Spleen (tissue), 11 donors: Measurements from ENCODE around the gene CHTOP. TPM values are rescaled to one million over a fixed set of nuclear protein-coding genes. Genes with fewer than 3 reads are reported as not detected.

Experiments used
- DNase-seq: peaks from one replicate; pipeline ENCODE4 v3.0.0-alpha.2; 2020
- H3K27ac ChIP-seq, 8 donors: fragments of 200-600 bp; sonication (generic) in 7 of 8; 1 replicate in 4 of 8; 2 replicates in 4 of 8; pipeline versions ENCODE4 v1.5.0 to v1.8.0; 2016 to 2021; ENCODE audit warnings: inconsistent platforms in 4 of 8, mild to moderate bottlenecking in 4 of 8, moderate library complexity in 1 of 8
- H3K27me3 ChIP-seq, 7 donors: fragments of 200-600 bp; sonication (generic) in 6 of 7; replicated peaks in 1 of 7; 1 replicate in 4 of 7; 2 replicates in 3 of 7; pipeline versions ENCODE4 v1.5.0 to v1.8.0; 2016 to 2021; ENCODE audit warnings: inconsistent platforms in 3 of 7, mild to moderate bottlenecking in 1 of 7
- H3K36me3 ChIP-seq, 6 donors: fragments of 200-600 bp; sonication (generic) in 5 of 6; 1 replicate in 4 of 6; 2 replicates in 2 of 6; pipeline versions ENCODE4 v1.5.0 to v1.8.0; 2016 to 2021; ENCODE audit warnings: inconsistent platforms in 2 of 6
- H3K4me1 ChIP-seq, 6 donors: fragments of 200-600 bp; sonication (generic) in 5 of 6; 1 replicate in 3 of 6; 2 replicates in 3 of 6; pipeline versions ENCODE4 v1.5.0 to v1.8.0; 2016 to 2021; ENCODE audit warnings: inconsistent platforms in 3 of 6
- H3K4me3 ChIP-seq, 8 donors: fragments of 200-600 bp; sonication (generic) in 7 of 8; 1 replicate in 4 of 8; 2 replicates in 4 of 8; pipeline versions ENCODE4 v1.5.0 to v1.8.0; 2016 to 2021; ENCODE audit warnings: inconsistent platforms in 4 of 8, mild to moderate bottlenecking in 4 of 8, moderate library complexity in 2 of 8
- H3K9me3 ChIP-seq, 8 donors: fragments of 200-600 bp; sonication (generic) in 7 of 8; 1 replicate in 4 of 8; 2 replicates in 4 of 8; pipeline versions ENCODE4 v1.5.0 to v1.8.0; 2016 to 2021; ENCODE audit warnings: inconsistent platforms in 4 of 8
- CTCF ChIP-seq, 11 experiments: fragments of 200-600 bp in 7 of 11; fragments of 450-650 bp in 4 of 11; sonication (generic) in 4 of 11; IDR thresholded peaks in 8 of 11; conservative IDR thresholded peaks in 3 of 11; 1 replicate in 7 of 11; 2 replicates in 4 of 11; pipeline versions ENCODE4 v1.4.0 to v1.8.0; 2016 to 2021; ENCODE audit warnings: antibody characterized with exemption in 11 of 11, inconsistent platforms in 4 of 11, mild to moderate bottlenecking in 1 of 11
- POLR2A ChIP-seq, 3 donors: fragments of 450-650 bp; IDR thresholded peaks; one replicate each; pipeline ENCODE4 v1.5.1; 2017; ENCODE audit warnings: antibody characterized with exemption in 3 of 3, mild to moderate bottlenecking in 1 of 3
- POLR2AphosphoS5 ChIP-seq, 3 donors: sonication (generic); formaldehyde crosslinking; IDR thresholded peaks; one replicate each; pipeline ENCODE4 v1.5.1; 2017; ENCODE audit warnings: antibody characterized with exemption in 3 of 3
- WGBS, 5 donors: extraction: QIAGEN DNeasy Blood & Tissue Kit in 3 of 5; methylation state at CpG; one replicate each; pipeline versions ENCODE4 v1.1.5 to v1.1.7; 2013 to 2018; 5-methylcytosine and 5-hydroxymethylcytosine counted together
- intact Hi-C: fragments of 100-400 bp; cut with DNase I; formaldehyde crosslinking; loops from one replicate; pipeline ENCODE4 v1.15.0; 2023; ENCODE audit warnings: low total_unique reads
- polyA plus RNA-seq, 3 donors: library from polyadenylated mRNA; stranded (reverse); fragments of 200-250 nt; gene quantifications; one replicate each; pipeline ENCODE4 v1.2.1, GENCODE V29; 2013
- total RNA-seq, 7 donors: library from RNA; depleted of rRNA in 3 of 7; stranded (reverse); fragments of >200 nt in 3 of 7; fragmentation: NEBNext Ultra II Directional in 4 of 7; extraction: Animal tissue kit (Norgen Biotek cat#: 25700) in 4 of 7; gene quantifications; one replicate each; pipeline versions ENCODE4 v1.1.0 to v1.2.1, GENCODE V29; 2016 to 2021
- donor health status: healthy with polysubstance abuse.
- donor health status: DM: no; HTN: no; CAD: no; lungs with moderate emphysema.
- donor health status: DM: no; HTN: no; CAD: no.
- donor health status: Bipolar disorder and iron deficiency.
- donor health status: healthy.
- donor health status: DM: no; HTN: no; CAD: no.
- donor health status: DM: yes; HTN: yes; CAD: no.

Gene CHTOP
- total and polyA plus RNA-seq, 10 donors = 58.1 to 108 (median 84.4) TPM

- Histone ChIP-seq H3K27me3 (peaks cover 0 to 20% (median under 1%) of the 10 kb centered on the region in 7 donors), H3K4me3 (no peak overlapping the region), H3K4me1 (peaks cover 0 to 6% (median under 1%) of the 10 kb centered on the region in 6 donors), H3K27ac (no peak overlapping the region), H3K9me3 (no peaks in the 10 kb centered on the region), H3K36me3 (no peaks in the 10 kb centered on the region)
- 85 to 92% (median 89%) methylated on average over 11 to 12 of the region's 12 CpGs for WGBS, 5 donors
- DNase-seq = no peak
- intact Hi-C loops = no loop called here
- TF ChIP-seq POLR2A (IDR thresholded peaks at IDR 0.05) (no peak), POLR2AphosphoS5 (IDR thresholded peaks at IDR 0.05) (no peak), CTCF (IDR thresholded peaks at IDR 0.05 in 8 of 11, conservative IDR thresholded peaks at IDR 0.05 in 3 of 11) (no peak)
Observed at GRCh38 chr1:153684892-153685291, 51.0 kb downstream of the CHTOP start.

GRCh38 chr1:153685544-153686340 lies 51.9 kb downstream of the CHTOP start:
- Histone ChIP-seq H3K36me3 (no peaks in the 10 kb centered on the region), H3K4me3 (no peak overlapping the region), H3K27me3 (peaks cover 0 to 11% (median 0%) of the 10 kb centered on the region in 7 donors), H3K27ac (no peak overlapping the region), H3K9me3 (no peaks in the 10 kb centered on the region), H3K4me1 (no peaks in the 10 kb centered on the region)
- TF ChIP-seq POLR2AphosphoS5 (IDR thresholded peaks at IDR 0.05) (no peak), POLR2A (IDR thresholded peaks at IDR 0.05) (no peak), CTCF (IDR thresholded peaks at IDR 0.05 in 8 of 11, conservative IDR thresholded peaks at IDR 0.05 in 3 of 11) (no peak)
- intact Hi-C loops = no loop called here
- 77 to 91% (median 79%) methylated on average over 11 of the region's 11 CpGs for WGBS, 5 donors
- DNase-seq = no peak

GRCh38 chr1:153687346-153688125 lies 53.7 kb downstream of the CHTOP start:
- no peaks in the 10 kb centered on the region for H3K4me1 ChIP-seq
- no peak for TF ChIP-seq POLR2AphosphoS5 (IDR thresholded peaks at IDR 0.05)
- H3K4me3 ChIP-seq = no peak overlapping the region
- no peaks in the 10 kb centered on the region for H3K36me3 ChIP-seq
- no peaks in the 10 kb centered on the region for H3K9me3 ChIP-seq
- H3K27me3 ChIP-seq = no peaks in the 10 kb centered on the region
- WGBS, 5 donors = 83 to 90% (median 87%) methylated on average over 13 to 16 of the region's 16 CpGs
- intact Hi-C loops = no loop called here
- no peak for DNase-seq
- H3K27ac ChIP-seq = no peak overlapping the region

- WGBS, 5 donors = 74 to 86% (median 82%) methylated on average over 7 of the region's 7 CpGs
- no peaks in the 10 kb centered on the region for H3K27me3 ChIP-seq
- no peaks in the 10 kb centered on the region for H3K36me3 ChIP-seq
- TF ChIP-seq POLR2A (IDR thresholded peaks at IDR 0.05) (no peak), CTCF (IDR thresholded peaks at IDR 0.05 in 8 of 11, conservative IDR thresholded peaks at IDR 0.05 in 3 of 11) (no peak), POLR2AphosphoS5 (IDR thresholded peaks at IDR 0.05) (no peak)
- DNase-seq = no peak
- intact Hi-C loops = no loop called here
- H3K27ac ChIP-seq = no peak overlapping the region
- no peak overlapping the region for H3K4me3 ChIP-seq
- H3K4me1 ChIP-seq = no peaks in the 10 kb centered on the region
- no peaks in the 10 kb centered on the region for H3K9me3 ChIP-seq
Observed at GRCh38 chr1:153688276-153688675, 54.4 kb downstream of the CHTOP start.
